Stimulated activated CD8-positive, alpha-beta memory T cell treated with anti-CD3 and anti-CD28 coated beads, Interleukin-4, amount 100 ng/mL, for 24 hours (primary cell): ENCODE measurements around the gene GREB1.

ENCODE experiments used
- DNase-seq: peaks from one replicate; pipeline ENCODE4 v3.0.0-alpha.2; 2020; ENCODE audit warnings: low read depth

Gene GREB1

DNA sequence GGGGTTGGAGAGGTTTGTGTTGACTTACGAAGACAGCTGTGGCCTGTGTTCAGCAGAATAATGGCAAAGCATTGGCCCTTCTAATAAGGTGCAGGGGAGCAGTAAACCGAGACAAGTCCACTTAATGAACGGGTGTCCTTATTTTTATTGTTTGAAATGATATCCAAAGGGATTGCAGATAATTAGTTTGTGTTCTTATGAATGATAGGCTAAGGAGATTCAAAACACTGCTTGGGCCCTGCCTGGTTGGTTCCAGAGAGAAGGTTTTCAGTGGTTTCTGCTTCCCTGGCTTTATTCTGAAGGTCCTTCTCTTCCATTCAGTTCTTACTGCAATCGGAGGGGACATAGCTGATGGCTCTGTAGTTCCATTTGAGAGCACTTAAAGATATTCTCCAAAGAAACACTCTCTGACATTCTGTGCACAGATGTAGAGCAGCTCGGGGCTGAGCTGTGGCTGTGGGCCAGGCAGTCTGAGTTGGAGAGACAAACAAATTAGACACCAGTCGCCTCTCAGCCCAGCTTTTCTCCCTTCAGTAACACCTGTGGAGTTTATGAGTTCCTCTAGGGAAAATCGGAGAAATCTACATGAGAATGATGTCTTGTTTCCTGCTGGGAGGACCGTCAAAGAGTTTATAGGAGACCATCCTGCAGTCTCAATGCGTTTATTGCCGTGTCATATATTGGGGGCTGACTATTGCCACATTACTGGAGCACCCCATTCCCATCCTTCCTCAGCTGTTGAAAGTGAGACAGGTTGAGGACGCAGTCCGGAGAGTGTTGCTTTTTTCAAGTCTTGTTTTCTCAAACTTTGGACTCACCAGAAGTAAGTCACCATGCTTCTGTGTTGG, 6.5 kb downstream of the GREB1 start:
- no peak for DNase-seq

DNA sequence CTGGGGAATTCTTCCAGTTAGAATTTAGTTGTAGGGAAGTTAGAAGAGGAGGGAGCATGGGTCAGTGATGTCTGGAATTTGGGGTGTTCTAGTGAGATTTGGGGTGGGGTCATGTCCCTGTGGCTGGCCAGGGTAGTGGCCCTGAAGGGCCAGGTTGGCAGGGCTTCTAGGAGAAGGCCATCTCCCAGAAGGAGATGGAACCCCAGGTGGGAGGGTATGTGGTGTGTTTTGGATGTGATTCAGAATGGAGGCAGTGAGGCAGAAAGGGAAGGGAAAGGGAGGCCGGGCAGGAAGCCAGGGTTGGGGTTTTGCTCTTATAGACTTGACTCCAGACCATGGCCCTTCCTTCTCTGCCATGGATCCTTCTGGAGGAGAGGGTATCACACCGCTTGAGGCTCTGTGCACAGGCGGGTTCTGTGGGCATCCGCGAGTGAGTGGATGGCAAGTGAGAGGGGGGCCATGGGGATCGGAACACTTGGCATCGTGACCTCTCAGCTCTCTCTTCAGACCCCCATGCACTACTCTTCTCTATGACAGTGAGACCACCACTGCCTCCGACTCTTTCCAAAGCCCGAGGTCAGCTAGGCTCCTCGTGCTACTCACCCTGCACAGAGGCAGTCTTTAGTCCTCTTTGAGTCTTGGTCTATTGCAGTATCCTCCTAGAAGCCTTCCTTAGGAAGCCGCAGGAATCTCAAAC, 7.3 kb downstream of the GREB1 start:
- DNase-seq, result no peak

DNA sequence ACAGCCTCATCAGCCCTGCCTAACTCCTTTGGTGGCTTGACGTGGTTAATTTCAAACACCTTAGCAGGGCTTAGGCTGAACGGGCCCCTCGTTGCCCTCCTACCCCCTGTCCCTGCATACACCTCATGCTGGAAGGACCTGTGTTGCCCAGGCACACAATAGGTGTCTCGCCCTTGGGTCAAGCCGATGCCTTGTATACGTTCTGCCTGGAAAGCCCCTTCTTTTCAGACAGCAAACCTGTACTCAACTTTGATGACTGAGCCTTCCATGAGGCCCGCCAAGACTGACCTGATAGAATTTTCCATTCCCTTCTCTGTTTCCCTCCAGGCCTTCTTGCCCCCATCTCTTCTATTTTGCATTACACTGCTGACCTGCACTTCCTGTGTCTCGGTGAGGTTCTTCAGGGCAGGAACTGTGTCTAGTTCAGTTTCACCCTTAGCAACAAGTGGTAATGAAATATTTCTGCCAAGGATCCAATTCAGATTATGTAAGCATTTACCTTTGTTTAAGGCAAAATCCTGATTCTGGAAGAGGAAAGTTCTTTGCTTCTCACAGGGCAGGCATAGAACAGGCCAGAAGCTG, 7.9 kb downstream of the GREB1 start:
- no peak for DNase-seq

DNA sequence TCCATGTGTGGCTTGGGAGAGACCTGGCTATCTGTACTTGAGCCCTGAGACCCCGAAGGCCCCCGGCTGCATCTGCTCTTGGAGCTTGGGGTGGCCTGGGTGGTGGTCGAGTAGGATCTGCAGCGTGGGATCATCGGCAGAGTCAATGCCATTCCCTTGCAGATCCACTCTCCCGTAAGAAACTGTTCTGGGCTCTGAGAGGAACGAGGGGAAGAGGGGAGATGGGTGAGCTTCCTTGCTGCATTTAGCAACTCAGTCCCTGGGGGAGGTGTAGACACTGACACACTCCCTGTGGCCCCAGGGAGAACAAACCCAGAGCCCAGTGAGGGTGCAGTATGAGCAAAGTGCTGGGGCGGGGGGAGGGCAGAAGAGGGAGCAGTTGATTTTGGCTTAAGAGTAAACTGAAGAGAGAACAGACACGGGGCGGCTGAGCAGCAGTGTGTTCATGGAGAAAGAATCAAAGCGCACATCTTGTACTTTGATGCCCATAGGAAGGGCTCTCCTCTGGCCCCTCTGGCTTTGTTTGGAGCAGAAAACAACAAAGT, 8.5 kb downstream of the GREB1 start:
- no peak for DNase-seq

DNA sequence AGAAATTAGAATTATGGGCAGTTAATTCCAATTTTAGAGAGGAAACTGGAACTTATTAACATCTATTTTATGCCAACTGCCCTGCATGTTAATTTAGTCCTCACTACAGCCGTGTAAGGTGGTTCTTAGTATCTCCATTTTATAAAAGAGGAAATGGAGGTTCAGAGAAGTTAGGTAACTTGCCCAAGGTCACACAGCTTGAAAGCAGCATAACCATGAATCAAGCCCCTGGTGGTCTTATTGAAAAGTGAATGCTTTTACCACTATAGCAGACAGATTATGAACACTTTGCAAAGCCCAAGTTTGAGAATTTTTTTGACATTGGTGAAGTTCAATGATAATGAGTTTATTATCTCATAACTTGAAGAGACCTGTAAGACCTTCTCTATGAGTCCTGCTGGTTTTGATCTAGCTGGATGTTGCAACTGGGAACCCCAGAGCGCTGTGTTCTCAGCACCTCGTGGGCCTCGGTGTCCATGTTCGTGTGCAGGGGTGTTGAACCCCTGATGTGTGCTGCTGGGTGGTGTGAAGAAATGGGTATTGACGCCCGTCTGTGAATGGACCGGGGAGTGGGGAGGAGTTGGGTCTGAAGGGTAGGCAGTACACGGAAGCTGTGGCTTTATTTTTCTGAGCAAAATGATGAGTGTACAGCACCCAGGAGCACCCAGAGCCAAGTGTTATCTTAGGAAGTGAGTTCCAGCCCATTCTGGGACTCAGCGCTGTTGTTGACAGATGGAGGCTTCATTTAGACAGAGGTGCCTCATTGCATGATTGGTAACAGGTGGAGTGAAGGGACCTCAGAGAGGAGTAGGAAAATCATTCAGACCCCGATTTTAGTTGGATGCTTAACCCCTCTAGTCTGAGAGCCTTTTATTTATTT, 9.7 kb downstream of the GREB1 start:
- no peak for DNase-seq

DNA sequence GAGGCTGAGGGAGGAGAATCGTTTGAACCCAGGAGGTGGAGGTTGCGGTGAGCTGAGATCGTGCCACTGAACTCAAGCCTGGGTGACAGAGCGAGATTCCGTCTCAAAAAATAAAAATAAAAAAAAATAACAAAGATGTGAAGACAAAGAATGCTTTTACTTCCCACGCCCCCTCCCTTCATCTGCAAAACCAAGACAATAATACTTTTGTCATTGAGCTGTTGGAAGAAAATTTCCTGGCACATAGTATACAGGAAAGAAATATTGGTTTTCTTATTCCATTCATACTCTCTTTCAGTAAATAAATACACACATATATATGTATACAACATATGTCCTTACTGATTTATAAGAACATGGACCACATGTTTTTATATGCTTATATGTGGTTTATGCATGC, 12.2 kb downstream of the GREB1 start:
- no peak for DNase-seq

DNA sequence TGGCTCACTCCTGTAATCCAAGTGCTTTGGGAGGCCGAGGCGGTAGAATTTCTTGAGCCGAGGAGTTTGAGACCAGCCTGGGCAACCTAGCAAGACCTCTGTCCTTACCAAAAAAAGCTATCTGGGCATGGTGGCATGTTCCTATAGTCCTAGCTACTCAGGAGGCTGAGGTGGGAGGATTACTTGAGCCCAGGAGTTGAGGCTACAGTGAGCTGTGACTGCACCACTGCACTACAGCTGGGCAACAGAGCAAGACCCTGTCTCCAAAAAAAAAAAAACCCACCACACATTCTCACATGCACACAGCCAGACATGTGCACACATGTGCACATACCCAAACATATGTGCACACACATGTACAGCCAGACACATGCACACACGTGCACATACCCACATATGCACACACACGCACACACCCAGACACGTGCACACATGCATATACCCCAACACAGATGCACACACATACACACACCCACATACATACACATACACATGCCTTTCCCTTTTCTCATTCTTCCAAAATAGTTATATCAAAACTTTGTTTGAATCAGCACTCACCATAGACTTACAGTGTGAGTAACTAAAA, 14.2 kb downstream of the GREB1 start:
- no peak for DNase-seq

DNA sequence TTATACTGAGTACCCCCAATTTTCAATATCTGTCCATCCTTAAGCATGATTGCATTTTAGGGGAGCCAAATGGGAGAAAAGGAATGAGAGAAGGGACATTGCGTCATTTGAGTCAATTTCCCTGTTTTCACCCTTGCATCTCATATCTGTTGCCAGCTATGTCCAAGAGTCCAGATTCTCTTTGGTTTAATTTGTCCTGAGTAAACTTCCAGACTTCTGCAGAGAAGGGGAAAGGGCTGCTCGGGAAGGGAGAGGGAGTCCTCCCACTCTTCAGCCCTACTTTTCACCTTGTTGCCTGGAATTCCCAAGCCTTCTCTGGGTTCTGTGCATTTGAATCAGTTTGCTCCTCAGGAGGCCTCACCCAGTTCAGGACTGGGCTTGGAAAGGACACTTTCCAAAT, 16.5 kb downstream of the GREB1 start:
- DNase-seq, result no peak

DNA sequence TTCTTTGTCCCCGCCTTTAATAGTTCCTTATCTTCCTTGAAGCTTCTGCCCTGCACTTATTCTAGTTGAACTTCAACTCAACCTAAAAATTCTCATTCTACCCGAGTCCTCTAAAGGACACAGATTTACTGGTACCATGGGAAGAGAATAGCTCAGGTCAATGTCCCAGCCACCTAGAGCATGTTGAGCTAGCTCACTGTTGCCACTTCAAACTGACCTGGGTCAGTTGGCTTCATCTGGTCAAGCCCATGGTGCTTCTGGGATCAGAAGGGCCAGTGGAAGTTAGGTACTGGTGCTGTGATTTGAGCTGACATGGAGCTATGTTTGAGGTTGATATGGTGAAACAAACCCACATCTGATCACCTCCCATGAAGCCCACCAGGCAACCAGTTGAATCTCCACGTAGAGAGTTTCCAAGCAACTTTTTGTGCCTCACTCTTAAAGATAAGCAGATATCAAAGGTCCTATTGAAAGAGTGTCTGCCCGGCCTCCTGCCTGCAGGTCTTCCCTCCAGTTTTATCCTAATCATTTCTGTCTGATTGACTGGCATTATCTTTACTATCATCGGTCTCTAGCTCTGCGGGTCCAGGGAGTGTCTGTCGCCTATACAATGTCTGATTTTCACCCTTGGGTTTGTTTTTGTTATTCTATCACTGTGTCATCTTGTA, 17.2 kb downstream of the GREB1 start:
- DNase-seq, result no peak

DNA sequence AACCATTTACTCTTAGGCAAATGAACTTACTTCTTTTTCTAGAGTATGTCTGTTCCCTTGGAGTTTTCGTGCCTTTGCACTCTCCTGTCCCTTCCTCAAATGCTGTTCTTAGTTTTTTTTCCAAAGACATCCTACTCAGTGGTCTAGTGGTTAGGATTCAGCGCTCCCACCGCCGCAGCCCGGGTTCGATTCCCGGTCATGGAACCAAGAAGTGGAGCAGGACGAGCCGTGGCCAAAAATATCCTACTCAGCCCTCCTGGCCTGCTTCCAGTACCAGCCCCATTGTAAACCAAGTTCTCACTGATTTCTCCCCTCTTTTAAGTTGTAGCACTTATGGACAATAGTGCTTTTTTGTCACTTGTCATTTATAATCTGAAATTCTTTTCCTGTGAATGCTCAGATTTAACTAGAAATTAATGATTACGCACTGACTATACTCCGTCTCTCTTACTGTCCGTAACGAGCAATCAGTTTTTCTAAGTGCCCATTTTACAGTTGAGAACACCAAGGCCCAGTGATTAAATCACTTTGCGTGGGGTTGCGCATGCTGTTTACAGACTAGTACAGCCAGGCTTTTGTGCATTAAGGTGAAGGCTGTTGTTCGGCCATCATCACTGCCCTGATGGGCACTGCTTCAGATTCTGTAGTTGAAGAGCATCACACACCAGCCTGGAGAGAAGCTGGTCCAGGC, 17.9 kb downstream of the GREB1 start:
- DNase-seq, result no peak

DNA sequence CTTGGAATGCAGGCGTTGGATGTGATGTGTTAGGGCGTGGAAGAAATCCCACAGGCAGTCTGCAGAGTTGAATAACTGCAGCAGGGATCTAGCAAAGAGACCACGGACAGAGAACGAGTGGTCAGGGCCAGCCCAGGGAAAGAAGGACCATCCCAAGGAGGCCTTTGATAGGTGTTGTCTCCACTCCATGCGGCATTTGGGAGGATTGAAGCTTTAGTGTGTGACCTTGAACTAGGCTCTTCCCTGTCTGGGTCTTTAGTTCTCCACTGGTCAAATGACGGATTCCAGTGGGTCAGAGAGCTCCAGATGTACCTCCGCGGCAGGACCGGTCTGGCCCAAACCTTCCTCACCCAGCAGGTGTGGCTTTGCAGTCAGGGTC, 18.4 kb downstream of the GREB1 start:
- DNase-seq, result no peak

DNA sequence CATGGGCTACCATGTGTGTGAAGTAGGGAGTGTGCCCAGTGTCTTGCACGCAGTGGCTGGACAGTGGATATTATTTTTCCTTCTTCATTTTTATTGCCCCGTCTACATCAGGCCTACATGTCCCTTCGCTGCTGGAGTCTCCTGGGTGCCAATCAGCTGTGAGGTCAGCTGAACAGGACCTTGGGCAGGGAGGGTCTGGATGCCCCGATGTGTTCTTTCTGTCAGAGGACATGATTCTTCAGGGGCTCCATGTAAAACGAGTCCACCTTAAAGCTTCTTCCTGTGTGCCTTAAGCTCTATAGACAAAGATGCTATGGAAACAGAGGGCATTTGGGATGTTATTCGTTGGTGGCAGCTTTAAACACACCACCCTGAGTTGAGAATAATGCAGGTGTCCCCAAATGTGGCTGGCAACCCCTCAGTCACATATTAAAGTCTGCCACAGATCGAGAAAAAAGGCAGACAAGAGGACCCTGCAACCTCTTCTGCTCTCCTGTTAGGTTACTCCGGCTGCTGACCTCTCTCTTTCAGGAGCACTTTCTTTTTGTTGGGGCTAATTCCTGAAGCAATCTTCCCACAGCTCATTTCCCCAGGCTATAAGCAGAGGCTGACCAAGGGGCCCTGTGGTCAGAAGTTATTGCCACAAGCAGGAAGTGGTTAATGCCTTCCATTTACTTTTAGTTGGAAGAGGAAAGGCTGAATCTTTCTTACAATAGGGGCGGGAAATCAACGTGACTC, 20.0 kb downstream of the GREB1 start:
- no peak for DNase-seq

DNA sequence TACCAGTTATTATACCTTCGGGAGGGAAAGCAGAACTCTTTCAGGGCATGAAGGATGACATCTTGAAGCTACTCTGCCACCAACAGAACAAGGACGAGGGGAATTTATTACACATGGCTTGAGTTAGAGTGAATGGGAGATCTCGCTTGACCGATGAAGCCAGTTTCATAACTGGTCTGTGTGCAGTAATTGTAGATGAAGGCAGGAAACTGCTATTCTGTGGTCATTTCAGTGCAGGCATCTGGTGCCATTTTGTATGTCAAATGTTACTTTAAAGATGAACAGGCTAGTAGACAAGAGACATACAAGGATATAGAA, 20.5 kb downstream of the GREB1 start:
- DNase-seq, result no peak

DNA sequence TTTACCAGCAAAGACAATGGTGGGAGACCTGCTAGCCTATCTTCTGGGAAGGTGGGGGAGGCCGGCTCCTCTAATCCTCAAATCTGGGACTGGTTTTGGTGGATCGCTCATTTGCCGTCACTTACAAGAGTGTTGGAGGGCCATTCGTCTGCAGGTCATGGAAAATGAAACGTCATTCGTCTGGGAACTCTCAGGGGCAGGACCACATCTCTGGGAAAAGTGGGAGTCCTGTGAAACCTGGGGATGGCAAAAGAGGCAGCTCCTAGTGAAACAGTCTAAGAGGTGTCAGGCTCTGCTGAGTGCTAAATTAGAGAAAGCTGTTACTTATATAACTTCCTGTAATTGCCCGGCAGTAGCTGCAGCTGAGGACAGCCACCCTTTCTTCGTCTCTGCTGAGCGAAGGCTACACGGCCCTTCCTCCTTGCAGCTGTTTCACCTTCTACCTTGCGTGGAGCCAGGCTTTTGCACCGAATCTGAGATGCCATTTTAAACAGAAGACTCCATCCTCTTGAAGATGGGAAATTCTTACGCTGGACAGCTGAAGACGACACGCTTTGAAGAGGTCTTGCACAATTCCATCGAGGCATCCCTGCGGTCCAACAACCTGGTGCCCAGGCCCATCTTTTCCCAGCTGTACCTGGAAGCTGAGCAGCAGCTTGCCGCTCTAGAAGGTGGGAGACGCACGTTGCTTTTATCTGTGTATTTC, 22.4 kb downstream of the GREB1 start:
- DNase-seq, result no peak

DNA sequence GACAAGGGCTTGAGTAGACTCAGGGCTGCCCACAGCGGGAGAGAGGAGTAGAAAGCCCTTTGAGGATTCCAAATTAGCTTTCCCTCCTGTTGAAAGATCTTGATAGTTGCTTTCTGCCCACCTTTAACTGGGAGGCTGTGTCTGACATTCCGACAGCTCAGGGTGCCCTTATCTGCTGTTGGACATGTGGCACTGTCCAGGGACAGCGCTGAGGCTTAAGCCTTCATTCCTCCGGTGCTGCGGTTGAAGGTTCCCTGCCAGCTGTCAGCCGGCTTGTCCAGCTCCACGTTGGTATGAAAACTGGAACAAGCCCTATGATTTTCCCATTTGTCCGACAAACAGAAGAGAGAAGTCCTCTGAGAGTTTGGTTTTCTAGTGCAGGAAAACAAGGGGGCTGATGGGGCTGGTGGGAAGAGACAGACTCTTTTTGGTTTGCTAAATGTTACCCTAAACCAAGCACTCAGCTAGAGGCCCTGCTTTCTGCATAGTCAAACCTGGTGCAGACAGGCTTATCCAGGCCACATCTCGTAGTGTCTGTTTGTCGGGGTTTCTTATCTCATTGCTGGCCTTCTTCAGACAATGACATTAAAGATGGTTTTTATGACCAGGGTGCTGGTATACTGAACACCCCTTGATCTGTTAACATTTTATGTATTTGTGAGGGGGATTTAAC, 24.5 kb downstream of the GREB1 start:
- no peak for DNase-seq

DNA sequence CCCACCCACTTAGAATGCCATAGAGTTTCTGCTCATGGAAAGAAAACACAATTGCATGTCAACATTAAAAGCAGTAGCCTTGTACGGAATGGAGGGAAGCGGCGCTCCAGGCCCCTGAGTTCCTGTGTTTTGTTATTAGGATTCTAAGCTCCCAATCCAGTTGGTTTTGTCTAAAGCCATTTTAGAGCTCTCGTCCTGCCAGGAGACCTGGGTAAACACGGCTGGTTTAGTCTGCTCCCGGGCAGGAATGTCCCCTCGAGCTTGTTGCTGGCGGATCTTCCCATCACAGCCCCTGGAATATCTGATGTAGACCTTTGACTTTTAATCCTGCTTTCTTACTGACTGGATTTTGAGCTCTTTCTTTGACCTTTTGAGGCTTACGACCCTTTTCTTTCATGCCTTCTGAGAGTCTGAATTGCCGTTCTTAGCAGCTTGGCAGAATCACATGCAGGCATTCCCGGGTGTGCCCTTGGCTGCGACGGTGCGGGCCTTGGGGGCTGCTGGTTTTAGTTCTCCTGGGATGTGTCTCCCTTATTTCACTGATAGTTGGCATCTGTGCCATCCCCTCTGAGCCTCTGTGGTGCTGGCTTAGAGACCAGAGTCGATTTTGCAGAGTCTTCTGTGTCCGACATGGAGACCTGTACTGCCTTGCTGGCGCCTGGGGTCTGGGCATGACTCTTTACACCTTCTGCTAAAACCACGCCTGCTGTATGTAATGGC, 25.4 kb downstream of the GREB1 start:
- no peak for DNase-seq

DNA sequence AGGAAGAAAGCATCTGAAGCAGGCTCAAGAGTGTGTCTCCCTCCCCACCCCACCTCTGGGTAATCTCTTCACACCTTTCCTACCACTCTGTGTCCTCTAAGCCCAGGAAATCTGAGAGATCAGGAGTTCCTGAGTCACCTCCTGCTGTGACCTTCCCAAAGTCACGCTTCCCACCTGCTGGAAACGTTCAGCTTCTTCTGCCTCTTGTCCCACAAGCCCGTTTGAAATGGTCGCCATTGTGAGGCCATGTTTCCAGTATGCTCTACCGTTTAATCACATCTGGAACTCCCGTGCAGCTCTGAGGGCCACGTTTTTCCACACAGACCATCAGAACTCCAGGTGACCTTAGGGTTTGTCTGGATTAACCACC, 25.9 kb downstream of the GREB1 start:
- DNase-seq, result no peak

DNA sequence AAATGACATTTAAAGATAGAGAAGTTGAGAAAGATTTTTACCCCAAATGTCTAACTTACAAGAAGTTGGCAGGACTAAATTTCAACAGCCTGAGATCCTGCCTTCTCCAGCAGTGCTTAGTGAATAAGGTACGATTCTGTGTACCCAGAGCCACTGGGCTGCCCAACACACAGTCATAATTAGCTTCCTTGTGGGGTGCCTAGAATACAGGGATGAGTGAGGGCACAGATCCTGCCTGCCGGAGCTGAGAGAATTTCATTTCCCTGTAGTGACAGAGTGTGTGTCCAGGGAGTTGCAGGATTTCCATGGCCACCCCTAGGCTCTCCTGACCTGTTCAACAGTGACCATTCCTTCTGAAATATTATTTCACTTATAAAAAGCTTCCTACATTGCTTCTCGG, 27.0 kb downstream of the GREB1 start:
- no peak for DNase-seq
